GM21390 (cell line): ENCODE measurements around the gene TBX10.
"Not testable (repeated sequence)": the region's sequence is repeated elsewhere in the genome, so short reads cannot be mapped to it uniquely, and the experiment has no call there.

Experiments
- ATAC-seq: cut with Tn5 transposase; IDR thresholded peaks from one replicate; pipeline ENCODE4 v1.9.1; 2021; ENCODE audit not compliant: unreplicated experiment

The TBX10 gene

DNA sequence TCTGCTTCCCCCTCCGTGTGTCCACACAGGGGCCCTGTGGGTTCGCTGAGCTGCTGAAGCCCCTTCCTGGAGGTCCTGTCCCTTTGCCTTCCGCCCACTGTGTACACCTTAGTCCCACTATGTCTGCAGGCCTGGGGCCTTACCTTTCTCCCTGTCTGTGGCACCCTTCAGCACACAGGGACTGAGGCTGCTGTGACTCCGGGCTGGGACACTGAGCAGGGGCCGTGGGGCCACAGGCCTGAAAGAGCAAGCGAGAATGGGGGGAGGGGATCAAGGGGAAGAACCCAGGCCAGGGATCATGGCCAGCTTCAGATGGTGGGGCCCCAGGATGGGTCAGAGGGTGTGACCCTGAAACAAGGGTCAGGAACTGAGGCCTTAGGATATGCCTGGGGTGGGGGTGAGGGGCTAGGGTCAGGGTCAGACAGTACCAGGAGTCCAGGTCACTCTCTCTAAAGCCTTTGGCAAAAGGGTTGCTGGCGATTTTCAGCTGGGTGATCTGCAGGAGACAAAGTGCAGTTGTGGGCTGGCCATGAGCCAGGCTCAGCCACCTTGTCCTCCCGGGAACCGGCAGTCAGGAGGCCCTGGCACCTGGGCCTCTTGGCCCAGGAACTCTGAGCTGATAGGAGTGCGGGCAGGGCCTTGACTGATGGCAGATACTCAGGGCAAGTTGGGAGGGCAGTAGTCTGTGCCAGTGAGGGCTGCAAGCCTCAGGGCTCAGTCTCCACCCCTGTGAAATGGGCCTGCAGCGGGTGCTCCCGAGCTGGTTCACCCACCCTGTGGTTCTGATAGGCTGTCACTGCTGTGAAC is 7.2 kb downstream of the TBX10 start:
- no peak for ATAC-seq

DNA sequence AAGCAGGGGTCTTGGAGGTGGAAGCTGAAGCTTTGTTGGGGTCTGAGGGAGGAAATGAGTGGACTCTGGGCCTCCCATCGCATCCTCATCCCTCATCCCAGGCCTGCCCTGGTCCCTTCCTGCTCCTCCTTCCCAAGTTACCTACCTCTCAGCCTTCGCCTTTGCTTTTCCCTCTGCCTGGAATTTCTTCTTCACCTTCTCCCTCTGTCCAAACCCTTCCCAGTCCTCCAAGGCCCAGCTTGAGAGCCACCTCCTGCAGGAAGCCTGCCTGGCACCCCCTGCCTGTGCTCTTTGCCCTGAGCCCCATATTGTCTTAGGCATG is 7.7 kb downstream of the TBX10 start:
- ATAC-seq: no peak

DNA sequence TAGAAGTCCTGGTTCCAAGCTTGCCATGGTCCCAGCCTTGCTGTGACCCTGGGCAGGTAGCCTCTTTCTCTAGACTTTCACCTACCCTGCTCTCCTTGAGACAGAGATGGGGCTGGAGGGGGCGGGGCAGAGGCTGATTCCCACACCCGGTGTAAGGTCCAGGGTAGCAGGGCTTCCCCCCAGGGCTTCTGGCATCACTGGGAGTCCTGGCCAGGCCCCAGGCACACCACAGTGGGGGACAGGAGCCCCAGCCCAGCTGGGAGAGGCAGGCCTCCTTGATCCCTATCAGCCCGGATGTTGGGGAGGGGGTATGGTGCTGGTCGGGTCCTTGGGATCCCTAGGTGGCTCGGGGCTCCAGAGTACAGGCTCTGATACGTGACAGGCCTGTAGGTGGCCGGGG is 8.2 kb downstream of the TBX10 start:
- ATAC-seq: no peak

DNA sequence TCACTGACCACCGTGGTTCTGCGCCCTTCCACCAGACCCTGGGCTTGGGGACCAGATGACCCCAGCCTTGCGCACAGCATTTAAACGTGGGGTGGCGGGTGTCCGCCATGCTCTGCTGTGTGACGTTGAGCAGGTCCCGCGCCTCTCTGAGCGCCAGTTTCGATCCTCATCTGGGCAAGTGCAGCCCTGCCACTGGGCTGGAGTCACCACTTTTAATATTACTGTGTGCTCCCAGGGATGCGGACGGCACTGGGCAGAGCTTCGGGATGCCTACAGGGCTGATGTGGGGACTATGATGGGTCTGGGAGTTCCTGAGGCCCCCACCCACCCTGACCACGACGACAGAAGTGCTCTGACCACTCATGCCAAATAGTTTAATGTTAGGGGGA is 8.6 kb downstream of the TBX10 start:
- ATAC-seq: no peak

DNA sequence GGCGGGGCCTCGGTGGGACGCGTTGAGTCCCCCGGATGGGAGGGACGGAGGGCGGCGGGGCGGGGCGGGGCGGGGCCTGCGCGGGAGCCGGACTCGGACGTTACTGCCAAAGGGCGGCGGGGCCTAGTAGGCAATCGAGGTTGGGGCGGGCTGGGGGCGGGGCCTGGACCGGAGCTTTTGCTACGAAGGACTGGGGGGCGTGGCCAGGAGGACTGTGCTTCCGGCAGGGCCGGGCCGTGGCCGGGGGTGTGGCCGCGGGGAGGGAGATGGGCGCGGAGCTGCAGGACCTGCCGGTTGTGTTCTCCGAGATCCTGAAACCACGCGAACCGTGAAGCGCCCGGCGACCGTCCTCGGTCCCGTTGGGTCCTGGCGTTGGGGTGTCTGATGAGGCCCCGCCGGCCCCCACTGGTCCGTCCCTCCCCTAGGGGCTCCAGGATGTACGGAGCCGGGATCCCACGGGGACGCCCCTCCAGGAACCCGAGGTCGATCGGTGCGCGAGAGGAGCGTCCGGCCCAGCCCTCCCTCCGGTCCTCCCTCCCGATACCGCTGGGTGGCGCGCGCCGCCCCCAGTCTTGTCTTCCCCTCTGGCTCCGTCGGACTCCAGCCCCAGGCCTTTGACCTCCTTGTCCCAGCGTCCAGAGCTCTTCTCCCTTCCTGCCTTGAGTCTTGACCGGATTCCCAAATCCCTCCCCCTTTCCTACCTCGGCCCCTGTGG is 9.2 kb downstream of the TBX10 start:
- peak; percentile 61 for ATAC-seq

DNA sequence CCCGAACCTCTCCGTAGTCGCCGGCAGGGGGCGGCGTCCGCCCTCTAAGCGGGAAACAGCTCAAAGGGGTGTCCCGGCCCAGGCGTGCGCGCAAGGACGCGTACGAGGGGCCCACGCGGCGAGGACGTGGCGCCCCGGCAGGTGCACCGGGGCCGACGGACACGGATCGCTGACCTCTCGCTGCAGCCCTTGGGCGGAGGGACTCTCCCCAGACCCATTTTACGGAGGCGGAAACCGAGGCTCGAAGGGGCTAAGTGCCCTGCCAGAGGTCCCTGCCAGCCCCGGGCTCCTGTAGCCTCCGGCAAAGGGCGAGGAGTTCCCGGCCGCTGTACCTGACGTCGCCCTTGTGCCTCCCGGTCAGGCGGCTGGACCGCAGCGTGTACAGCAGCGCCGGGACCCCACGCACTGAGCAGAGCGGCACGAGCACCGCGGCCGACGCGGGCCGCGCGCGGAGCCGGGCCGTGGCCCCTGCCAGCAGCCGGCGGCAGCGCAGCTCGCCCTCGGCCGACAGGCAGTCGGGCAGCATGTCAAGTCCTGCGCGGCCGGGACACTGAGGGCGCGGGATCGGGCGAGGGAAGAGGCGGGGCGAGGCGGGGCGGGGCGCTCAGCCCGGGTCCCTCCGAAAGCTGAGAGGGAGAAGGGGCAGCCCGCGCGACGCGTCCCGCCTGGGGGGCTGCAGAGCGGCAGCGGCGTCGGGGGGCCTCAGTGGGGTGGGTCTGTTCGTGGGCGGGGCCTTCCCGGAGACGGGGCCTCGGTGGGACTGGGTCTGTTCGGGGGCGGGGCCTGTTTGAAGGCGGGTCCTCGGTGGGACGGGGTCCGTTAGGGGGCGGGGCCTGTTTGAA is 10.0 kb downstream of the TBX10 start, which contains the start of gene NUDT8:
Gene NUDT8 (minus strand): TSS at position 552 of the 842 bp plus-strand sequence. CDS start 26 bp downstream, at position 526.
- peak; percentile 46 for ATAC-seq

DNA sequence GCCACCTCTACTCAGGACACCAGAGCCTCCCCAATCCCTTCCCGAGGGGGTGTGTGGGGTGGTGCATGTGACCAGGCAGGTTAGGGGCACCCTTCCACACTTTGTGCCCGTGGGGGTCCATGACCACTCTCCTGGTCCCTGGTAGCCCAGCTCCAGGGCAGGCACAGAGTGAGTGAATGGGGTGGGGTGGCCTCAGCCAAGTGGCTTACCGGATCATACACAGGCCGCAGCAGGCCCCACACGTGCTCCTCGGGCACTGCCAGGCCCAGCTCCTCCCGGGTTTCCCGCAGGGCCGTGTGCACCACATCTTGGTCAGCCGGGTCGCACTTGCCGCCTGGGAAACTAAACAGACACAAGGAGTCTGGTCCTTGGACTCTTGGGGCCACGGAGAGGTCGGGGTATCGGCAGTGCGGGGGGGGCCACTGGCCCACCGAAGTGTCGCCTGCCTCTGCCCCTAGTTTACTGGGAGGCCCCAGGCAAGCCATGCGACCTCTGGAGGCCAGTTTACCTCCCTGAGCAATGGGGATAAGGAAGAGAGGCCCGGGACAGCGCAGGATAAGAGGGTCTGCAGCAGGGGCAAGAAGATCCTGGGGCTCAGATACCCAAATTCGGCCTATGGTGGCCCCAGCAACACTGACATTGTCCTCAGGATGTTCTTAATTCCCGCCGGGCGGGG is 10.7 kb downstream of the TBX10 start:
- ATAC-seq: no peak

DNA sequence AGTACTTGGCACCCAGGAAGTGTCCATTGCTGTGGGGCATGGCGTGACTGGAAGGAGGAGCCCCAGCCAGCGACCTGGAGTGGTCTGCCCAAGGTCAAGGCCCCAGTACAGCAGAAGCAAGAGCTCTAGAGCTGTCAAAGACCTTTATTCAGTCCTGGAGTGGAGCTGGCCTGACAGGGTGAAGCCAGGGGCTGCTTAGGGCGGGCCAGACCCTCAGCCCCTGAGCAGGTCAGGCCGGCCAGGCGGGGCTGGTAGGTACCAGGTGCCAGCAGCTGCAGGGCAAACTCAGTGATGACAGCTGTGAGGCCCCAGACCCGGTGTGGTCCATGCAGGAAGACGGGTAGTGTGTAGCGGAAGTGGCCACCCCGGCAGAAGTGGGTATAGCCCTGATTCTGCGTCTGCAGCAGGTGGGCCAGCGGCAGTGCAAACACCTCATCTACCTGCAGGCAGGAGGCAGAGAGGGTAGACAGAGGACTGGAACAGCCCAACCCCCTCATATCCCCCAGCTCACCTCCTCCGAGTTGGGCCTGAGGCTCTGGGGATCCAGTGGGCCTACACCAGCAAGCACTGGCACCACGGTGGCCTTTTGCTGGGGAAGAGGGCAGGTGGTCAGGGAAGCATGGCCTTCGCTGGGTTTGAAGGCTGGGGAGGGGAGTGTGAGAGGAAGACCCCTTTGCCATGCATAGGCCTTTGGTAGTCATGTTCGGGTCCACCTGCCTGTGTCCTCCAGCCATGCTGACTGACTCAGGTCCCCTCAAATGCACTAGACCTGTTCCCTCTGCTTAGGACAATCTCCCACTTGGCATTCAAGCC is 11.5 kb downstream of the TBX10 start:
- no peak for ATAC-seq

DNA sequence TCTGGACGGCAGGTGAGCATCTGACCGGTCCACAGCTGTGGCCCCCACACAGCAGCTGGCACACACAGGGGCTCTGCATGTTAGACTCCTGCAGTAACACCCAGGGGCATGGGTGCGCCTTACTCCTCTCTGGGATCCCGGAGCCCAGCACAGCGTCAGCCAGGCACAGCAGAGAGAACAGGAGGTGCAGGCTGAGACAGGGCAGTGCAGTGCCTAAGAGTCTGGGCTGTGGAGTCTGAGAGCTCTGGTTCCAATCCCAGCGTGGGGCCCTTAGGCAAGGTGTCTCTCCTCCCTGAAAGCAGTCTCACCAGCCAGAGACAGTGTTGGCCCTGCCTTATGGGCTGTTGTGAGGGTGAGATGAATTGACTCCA is 12.1 kb downstream of the TBX10 start:
- no peak for ATAC-seq

DNA sequence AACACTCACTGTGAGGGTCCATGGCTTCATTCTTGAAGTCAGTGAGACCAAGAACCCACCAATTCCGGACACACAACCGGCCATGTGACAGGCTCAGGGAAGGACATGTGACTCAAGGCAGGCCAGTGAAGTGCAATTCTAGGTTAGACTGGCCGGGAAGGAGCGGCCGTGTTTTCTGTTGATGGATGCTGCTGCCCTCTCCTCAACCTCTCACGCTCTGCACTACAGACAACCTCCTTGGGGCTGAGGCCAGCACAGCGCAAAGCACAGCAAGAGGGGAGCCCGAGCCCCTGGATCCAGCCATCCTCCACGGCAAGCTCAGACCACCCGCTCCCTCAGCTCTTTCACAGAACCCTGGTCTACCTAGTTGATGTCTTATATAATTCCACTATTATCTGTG is 12.6 kb downstream of the TBX10 start:
- ATAC-seq: no peak

DNA sequence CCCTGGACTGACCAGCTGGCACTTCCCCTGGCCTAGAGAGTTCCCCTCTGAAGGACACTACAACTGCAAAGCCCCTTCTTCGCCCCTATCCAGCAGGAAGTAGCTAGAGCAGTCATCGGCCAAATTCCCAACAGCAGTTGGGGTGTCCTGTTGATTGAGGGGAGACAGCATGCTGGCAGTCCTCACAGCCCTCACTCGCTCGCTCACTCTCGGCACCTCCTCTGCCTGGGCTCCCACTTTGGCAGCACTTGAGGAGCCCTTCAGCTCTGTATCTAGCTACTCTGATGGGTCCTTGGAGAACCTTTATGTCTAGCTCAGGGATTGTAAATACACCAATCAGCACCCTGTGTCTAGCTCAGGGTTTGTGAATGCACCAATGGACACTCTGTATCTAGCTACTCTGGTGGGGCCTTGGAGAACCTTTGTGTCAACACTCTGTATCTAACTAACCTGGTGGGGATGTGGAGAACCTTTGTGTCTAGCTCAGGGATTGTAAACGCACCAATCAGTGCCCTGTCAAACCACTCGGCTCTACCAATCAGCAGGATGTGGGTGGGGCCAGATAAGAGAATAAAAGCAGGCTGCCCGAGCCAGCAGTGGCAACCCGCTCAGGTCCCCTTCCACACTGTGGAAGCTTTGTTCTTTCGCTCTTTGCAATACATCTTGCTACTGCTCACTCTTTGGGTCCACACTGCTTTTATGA is 13.3 kb downstream of the TBX10 start:
- not testable (repeated sequence) for ATAC-seq

DNA sequence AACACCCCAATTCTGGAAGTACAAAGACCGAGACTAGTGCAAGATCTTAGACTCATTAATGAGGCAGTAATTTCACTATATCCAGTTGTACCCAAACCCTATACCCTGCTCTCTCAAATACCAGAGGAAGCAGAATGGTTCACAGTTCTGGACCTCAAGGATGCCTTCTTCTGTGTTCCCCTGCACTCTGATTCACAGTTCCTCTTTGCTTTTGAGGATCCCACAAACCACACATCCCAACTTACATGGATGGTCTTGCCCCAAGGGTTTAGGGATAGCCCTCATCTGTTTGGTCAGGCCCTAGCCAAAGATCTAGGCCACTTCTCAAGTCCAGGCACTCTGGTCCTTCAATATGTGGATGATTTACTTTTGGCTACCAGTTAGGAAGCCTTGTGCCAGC is 15.8 kb downstream of the TBX10 start:
- ATAC-seq: not testable (repeated sequence)

DNA sequence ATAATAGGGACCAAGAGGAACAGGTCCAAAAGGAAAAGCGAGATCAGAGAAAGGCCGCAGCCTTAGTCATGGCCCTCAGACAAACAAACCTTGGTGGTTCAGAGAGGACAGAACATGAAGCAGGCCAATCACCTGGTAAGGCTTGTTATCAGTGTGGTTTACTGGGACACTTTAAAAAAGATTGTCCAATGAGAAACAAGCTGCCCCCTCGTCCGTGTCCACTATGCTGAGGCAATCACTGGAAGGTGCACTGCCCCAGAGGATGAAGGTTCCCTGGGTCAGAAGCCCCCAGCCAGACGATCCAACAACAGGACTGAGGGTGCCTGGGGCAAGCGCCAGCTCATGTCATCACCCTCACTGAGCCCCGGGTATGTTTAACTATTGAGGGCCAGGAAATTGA is 16.7 kb downstream of the TBX10 start:
- not testable (repeated sequence) for ATAC-seq

DNA sequence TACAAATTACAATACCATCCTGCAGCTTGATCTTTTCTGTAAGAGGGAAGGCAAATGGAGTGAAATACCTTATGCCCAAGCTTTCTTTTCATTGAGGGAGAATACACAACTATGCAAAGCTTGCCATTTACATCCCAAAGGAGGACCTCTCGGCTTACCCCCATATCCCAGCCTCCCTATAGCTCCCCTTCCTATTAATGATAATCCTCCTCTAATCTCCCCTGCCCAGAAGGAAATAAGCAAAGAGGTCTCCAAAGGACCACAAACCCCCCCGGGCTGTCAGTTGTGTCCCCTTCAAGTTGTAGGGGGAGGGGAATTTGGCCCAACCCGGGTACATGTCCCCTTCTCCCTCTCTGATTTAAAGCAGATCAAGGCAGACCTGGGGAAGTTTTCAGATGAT is 17.6 kb downstream of the TBX10 start:
- not testable (repeated sequence) for ATAC-seq

DNA sequence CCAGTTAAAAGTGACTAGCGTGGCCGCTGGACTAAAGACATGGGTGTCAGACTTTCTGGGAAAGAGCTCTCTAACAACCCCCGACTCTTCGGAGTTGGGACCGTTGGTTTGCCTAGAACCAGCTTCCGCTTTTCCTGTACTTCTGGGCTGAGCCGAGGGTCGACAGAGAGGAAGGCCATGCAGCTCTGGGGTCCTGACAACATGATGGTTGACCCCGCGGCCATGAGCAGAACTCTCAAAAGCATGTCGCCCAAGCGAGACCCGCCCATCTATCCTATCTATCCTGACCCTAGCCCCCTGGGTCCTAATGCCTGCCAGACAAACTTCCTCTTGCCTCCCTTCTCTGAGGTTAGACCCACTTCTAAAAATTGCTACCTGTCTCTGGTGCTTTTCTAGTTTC is 18.9 kb downstream of the TBX10 start:
- ATAC-seq: not testable (repeated sequence)

DNA sequence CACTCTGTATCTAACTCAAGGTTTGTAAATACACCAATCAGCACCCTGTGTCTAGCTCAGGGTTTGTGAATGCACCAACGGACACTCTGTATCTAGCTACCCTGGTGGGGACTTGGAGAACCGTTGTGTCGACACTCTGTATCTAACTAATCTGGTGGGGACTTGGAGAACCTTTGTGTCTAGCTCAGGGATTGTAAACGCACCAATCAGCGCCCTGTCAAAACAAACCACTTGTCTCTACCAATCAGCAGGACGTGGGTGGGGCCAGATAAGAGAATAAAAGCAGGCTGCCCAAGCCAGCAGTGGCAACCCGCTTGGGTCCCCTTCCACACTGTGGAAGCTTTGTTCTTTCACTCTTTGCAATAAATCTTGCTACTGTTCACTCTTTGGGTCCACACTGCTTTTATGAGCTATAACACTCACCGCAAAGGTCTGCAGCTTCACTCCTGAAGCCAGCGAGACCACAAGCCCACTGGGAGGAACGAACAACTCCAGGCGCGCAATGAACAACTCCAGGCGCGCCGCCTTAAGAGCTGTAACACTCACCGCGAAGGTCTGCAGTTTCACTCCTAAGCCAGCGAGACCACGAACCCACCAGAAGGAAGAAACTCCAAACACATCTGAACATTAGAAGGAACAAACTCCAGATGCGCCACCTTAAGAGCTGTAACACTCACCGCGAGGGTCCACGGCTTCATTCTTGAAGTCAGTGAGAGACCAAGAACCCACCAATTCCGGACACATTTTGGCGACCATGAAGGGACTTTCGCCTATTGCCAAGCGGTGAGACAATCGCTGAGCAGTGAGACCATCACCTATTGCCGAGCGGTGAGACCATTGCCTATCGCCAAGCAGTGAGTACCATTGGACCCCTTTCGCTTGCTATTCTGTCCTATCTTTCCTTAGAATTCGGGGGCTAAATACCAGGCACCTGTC is 19.6 kb downstream of the TBX10 start:
- not testable (repeated sequence) for ATAC-seq

DNA sequence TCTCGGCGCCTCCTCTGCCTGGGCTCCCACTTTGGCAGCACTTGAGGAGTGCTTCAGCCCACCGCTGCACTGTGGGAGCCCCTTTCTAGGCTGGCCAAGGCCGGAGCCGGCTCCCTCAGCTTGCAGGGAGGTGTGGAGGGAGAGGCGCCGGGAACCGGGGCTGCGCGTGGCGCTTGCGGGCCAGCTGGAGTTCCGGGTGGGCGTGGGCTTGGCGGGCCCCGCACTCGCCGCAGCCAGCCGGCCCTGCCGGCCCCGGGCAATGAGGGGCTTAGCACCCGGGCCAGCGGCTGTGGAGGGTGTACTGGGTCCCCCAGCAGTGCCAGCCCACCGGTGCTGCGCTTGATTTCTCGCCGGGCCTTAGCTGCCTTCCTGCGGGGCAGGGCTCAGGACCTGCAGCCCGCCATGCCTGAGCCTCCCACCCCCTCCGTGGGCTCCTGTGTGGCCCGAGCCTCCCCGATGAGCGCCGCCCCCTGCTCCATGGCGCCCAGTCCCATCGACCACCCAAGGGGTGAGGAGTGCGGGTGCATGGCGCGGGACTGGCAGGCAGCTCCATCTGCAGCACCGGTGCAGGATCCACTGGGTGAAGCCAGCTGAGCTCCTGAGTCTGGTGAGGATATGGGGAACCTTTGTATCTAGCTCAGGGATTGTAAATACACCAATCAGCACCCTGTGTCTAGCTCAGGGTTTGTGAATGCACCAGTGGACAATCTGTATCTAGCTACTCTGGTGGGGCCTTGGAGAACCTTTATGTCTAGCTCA is 20.5 kb downstream of the TBX10 start:
- ATAC-seq: not testable (repeated sequence)
